ENCODE measurements around the gene NUCKS1. TPM values are rescaled to one million over a fixed set of nuclear protein-coding genes. Genes with fewer than 3 reads are reported as not detected.

The NUCKS1 gene
- total and polyA plus RNA-seq, 2 of the 13 experiments (the other 11 are each of a cell fraction or from before 2014, with no cell fraction given) = 35.5 to 117 TPM

DNA sequence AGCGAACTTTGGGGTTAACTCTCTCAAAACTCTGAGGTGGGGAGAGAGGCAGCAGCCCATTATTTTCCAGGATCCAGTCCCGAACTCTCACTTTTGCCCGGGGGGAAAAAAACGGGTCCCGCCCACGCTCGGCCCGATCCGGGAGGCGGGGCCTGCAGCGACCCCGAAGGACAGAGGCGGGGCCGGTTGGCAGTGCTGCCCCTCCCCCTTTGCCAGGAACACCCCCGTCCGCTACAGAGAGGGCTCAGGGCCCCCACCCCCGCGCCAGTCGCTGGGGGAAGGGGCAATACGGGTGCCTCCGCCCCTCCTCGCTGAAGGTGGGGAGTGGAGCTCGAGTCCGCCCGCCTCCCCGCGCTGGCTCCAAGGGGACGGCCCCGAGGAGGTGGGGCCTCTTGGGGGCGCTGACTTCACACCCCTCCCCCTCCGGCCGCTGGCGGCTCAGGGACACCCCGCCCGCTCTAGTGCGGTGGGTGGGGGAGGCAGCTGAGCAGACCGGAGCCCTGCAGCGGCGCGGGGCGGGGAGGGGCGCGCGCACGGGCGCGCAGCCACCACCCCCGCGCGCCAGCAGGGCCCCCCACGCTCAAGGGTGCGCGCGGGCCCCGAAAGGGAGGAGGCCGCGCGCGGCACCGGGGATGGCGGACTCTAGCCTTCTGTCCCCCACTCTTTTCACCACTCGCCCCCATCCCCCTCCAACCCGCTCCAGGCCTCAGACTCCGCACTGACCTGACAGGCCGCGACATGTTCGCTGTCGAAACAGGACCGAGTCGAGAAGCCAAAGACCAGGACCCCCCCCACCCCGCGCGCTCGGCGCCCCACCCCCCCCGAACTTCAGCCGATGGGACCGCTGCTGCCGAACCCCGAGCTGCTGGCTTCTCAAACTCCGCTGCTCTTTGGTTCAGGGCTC is 496 bp downstream of the NUCKS1 start (continued):
- TF ChIP-seq, protein P1, sequence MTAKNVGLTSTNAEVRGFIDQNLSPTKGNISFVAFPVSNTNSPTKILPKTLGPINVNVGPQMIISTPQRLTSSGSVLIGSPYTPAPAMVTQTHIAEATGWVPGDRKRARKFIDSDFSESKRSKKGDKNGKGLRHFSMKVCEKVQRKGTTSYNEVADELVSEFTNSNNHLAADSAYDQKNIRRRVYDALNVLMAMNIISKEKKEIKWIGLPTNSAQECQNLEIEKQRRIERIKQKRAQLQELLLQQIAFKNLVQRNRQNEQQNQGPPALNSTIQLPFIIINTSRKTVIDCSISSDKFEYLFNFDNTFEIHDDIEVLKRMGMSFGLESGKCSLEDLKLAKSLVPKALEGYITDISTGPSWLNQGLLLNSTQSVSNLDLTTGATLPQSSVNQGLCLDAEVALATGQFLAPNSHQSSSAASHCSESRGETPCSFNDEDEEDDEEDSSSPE (CRISPR knock-in tag; IDR thresholded peaks at IDR 0.05) = peak; percentile 74
- TF ChIP-seq, protein P2, sequence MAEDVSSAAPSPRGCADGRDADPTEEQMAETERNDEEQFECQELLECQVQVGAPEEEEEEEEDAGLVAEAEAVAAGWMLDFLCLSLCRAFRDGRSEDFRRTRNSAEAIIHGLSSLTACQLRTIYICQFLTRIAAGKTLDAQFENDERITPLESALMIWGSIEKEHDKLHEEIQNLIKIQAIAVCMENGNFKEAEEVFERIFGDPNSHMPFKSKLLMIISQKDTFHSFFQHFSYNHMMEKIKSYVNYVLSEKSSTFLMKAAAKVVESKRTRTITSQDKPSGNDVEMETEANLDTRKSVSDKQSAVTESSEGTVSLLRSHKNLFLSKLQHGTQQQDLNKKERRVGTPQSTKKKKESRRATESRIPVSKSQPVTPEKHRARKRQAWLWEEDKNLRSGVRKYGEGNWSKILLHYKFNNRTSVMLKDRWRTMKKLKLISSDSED (CRISPR knock-in tag; IDR thresholded peaks at IDR 0.05) = no peak
- TF ChIP-seq MEIS2 (CRISPR knock-in tag; IDR thresholded peaks at IDR 0.05) (peak; percentile 44), KDM1A (CRISPR knock-in tag; IDR thresholded peaks at IDR 0.05) (no peak), ELF4 (CRISPR knock-in tag; IDR thresholded peaks at IDR 0.05; ENCODE audit: borderline replicate concordance) (no peak), CREM (IDR thresholded peaks at IDR 0.05) (no peak), CREM (CRISPR knock-in tag; IDR thresholded peaks at IDR 0.05) (no peak), MATR3 (CRISPR knock-in tag; IDR thresholded peaks at IDR 0.05) (no peak), CENPX (CRISPR knock-in tag; IDR thresholded peaks at IDR 0.05) (no peak), DMAP1 (CRISPR knock-in tag; IDR thresholded peaks at IDR 0.05) (peak; percentile 48), ZNF816 (CRISPR knock-in tag; IDR thresholded peaks at IDR 0.05; ENCODE audit: borderline replicate concordance) (0 out of 2 replicates have a peak, but pooled peaks have one; percentile 55), ZNF30 (CRISPR knock-in tag; IDR thresholded peaks at IDR 0.05) (no peak), ZFP62 (CRISPR knock-in tag; IDR thresholded peaks at IDR 0.05) (no peak), SKI (IDR thresholded peaks at IDR 0.05; ENCODE audit: partially characterized antibody) (peak; percentile 26), KDM2A (CRISPR knock-in tag; IDR thresholded peaks at IDR 0.05; ENCODE audit: borderline replicate concordance, low read depth) (peak; percentile 62; the same call in 1 of the 2 replicates), MAFF (IDR thresholded peaks at IDR 0.05; ENCODE audit: low read depth, low read length) (no peak), RNF2 (conservative IDR thresholded peaks at IDR 0.05; ENCODE audit: low read depth) (no peak; the same call in 1 of the 2 replicates), ZNF839 (CRISPR knock-in tag; IDR thresholded peaks at IDR 0.05; ENCODE audit: borderline replicate concordance) (no peak), ISL2 (CRISPR knock-in tag; IDR thresholded peaks at IDR 0.05) (peak; percentile 58)
- TF ChIP-seq, protein P3, sequence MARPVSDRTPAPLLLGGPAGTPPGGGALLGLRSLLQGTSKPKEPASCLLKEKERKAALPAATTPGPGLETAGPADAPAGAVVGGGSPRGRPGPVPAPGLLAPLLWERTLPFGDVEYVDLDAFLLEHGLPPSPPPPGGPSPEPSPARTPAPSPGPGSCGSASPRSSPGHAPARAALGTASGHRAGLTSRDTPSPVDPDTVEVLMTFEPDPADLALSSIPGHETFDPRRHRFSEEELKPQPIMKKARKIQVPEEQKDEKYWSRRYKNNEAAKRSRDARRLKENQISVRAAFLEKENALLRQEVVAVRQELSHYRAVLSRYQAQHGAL (CRISPR knock-in tag; IDR thresholded peaks at IDR 0.05; ENCODE audit: not compliant biosample characterization) = no peak
- TF ChIP-seq, protein P4, sequence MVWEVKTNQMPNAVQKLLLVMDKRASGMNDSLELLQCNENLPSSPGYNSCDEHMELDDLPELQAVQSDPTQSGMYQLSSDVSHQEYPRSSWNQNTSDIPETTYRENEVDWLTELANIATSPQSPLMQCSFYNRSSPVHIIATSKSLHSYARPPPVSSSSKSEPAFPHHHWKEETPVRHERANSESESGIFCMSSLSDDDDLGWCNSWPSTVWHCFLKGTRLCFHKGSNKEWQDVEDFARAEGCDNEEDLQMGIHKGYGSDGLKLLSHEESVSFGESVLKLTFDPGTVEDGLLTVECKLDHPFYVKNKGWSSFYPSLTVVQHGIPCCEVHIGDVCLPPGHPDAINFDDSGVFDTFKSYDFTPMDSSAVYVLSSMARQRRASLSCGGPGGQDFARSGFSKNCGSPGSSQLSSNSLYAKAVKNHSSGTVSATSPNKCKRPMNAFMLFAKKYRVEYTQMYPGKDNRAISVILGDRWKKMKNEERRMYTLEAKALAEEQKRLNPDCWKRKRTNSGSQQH (CRISPR knock-in tag; IDR thresholded peaks at IDR 0.05; ENCODE audit: low read depth) = peak; percentile 57
- TF ChIP-seq, protein P5, sequence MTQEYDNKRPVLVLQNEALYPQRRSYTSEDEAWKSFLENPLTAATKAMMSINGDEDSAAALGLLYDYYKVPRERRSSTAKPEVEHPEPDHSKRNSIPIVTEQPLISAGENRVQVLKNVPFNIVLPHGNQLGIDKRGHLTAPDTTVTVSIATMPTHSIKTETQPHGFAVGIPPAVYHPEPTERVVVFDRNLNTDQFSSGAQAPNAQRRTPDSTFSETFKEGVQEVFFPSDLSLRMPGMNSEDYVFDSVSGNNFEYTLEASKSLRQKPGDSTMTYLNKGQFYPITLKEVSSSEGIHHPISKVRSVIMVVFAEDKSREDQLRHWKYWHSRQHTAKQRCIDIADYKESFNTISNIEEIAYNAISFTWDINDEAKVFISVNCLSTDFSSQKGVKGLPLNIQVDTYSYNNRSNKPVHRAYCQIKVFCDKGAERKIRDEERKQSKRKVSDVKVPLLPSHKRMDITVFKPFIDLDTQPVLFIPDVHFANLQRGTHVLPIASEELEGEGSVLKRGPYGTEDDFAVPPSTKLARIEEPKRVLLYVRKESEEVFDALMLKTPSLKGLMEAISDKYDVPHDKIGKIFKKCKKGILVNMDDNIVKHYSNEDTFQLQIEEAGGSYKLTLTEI (CRISPR knock-in tag; conservative IDR thresholded peaks at IDR 0.05) = no peak
- TF ChIP-seq, protein P6, sequence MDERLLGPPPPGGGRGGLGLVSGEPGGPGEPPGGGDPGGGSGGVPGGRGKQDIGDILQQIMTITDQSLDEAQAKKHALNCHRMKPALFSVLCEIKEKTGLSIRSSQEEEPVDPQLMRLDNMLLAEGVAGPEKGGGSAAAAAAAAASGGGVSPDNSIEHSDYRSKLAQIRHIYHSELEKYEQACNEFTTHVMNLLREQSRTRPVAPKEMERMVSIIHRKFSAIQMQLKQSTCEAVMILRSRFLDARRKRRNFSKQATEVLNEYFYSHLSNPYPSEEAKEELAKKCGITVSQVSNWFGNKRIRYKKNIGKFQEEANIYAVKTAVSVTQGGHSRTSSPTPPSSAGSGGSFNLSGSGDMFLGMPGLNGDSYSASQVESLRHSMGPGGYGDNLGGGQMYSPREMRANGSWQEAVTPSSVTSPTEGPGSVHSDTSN (CRISPR knock-in tag; IDR thresholded peaks at IDR 0.05) = no peak

All from HepG2 (cell line).